ENCODE measurements around the gene IZUMO2. TPM values are rescaled to one million over a fixed set of nuclear protein-coding genes. Genes with fewer than 3 reads are reported as not detected.
"Not testable (repeated sequence)": the region's sequence is repeated elsewhere in the genome, so short reads cannot be mapped to it uniquely, and the experiment has no call there.

Gene IZUMO2
- total RNA-seq, 1 experiment from 2014 or later = 0.24 TPM

DNA sequence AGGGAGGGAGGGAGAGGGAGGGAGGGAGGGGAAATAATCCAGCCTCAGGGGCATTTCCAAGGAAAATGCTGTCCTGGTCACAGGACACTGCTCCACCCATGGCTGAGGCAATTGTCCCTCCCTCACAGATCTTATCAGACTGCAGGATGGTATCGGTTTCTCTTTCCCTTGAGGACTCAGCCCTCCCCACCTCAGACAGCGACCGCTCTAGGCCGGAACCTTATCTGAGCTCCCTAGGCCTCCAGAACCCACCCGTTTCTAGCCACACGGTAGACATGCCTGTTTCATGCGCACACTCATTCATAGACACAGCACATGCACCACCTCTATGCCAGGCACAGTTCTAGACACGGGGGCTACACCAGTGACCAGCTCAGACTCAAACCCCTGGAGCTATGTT, 10.0 kb upstream of the IZUMO2 start:
- Histone ChIP-seq H3K9me3 (replicated peaks) (no peaks in the 10 kb centered on the region; the same call in 1 of the 2 replicates), H3K27ac (peak overlapping the region; percentile 61), H3K4me1 (peaks cover 30% of the 10 kb centered on the region), H3K4me3 (no peak overlapping the region), H3K36me3 (no peaks in the 10 kb centered on the region), H3K27me3 (no peaks in the 10 kb centered on the region)
- DNase-seq = peak; percentile 86 to 93

DNA sequence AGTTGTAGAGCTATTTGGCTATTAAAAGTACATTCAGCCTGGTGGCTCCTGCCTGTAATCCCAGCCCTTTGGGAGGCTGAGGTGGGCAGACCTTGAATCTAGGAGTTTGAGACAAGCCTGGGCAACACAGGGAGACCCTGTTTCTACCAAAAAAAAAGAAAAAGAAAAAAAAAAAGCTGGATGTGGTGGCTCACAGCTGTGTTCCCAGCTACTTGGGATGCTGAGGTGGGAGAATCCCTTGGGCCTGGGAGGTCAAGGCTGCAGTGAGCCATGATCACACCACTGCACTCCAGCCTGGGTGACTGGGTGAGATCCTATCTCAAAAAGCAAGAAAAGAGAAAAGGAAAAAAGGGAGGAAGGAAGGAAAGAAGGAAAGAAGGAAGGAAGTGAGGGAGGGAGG, 9.6 kb upstream of the IZUMO2 start:
- no peak overlapping the region for H3K4me3 ChIP-seq
- H3K27ac ChIP-seq = peak overlapping the region; percentile 61
- H3K9me3 ChIP-seq (replicated peaks) = no peaks in the 10 kb centered on the region; the same call in 1 of the 2 replicates
- H3K27me3 ChIP-seq = no peaks in the 10 kb centered on the region
- peak; percentile 68 to 71 for DNase-seq
- H3K4me1 ChIP-seq = peaks cover 30% of the 10 kb centered on the region
- no peaks in the 10 kb centered on the region for H3K36me3 ChIP-seq

DNA sequence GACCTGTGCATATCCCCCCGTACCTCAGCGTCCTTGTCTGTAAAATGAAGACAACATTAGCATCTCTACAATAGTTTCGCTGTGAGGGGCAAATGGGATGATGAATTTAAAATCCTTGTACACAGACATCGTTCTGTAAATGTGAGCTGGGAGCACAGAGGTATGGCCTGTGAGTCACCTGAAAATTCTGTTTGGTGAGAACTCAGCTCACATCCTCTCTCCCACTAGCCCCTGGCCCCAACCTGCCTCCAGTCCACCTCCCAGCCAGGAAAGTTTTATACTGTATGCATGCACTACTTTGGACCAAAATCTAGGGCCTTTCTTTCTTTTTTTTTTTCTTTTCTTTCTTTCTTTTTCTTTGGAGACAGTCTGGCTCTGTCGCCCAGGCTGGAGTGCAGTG, 8.7 kb upstream of the IZUMO2 start:
- Histone ChIP-seq H3K27me3 (no peaks in the 10 kb centered on the region), H3K9me3 (replicated peaks) (no peaks in the 10 kb centered on the region; the same call in 1 of the 2 replicates), H3K27ac (peak overlapping the region; percentile 61; the same call in 1 of the 2 replicates), H3K4me1 (peaks cover 38% of the 10 kb centered on the region), H3K4me3 (no peak overlapping the region), H3K36me3 (no peaks in the 10 kb centered on the region)
- no peak for DNase-seq

DNA sequence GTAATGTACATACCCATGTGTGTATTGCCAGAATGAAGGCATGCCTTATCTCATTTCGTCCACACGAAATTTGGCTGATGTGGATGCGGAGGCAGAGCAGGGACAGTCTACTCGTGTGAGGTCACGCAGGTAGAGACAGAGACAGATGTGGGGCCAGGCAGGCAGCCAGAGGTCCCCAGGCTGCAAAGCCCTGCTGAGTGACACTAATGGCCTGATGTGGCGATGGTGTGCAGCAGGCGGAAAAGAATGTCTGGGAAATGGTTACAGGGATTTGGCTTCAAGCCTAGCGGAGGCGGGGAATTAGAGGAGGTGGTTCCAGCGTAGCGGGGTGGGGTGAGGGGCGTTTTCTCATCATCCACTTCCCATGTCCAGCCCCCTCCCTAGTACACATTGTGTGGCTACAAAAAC, 4.2 kb upstream of the IZUMO2 start:
- H3K4me3 ChIP-seq = no peak overlapping the region
- H3K27ac ChIP-seq = peak overlapping the region; percentile 73

DNA sequence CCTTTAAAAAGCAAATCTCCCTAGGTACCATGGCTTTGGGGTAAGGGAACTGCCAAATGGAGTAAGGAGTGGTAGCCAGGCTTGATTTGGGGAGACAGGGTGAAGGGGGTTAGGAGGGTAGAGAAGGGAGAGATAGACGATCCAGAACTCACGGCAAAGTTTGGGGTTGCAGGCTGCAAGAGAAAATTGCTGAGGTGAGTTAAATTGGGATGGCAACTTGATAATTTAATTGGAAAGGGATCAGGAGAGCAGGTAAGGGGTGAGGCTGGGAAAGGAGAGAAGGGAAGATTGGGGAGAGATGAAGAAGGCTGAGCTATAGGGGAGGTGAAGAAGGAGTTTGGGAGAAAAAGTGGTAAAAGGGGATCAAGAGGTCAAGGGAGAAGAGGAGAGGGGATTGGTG, 4.0 kb downstream of the IZUMO2 start:
- Histone ChIP-seq H3K27ac (no peak overlapping the region), H3K4me1 (no peaks in the 10 kb centered on the region), H3K36me3 (no peaks in the 10 kb centered on the region), H3K4me3 (no peak overlapping the region), H3K27me3 (no peaks in the 10 kb centered on the region), H3K9me3 (replicated peaks) (no peaks in the 10 kb centered on the region; the same call in 1 of the 2 replicates)
- no peak for DNase-seq

More for the DNA sequence above, 4.2 kb upstream of the IZUMO2 start:
- Histone ChIP-seq H3K27me3 (no peaks in the 10 kb centered on the region), H3K36me3 (no peaks in the 10 kb centered on the region), H3K9me3 (replicated peaks) (no peaks in the 10 kb centered on the region), H3K4me1 (peaks cover 32% of the 10 kb centered on the region)
- peak; percentile 96 to 99 for DNase-seq

DNA sequence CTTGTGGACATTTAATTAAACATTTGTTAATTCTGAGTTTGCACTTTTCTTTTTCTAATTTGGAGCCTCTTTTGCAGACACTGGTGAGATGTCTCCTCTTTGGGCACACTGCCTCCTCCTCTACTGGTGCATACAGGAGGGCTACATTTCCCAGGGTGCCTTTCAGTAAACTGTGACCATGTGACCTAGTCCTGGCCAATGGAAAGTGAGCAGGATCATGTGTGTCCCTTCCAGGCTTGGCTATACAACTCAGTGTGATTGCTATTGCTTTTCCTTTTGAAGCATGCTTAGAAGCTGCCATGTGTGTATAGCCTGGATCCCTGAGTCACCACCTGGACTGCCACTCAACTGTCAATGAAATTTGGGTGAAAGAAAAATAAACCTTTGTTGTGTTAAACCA, 4.5 kb downstream of the IZUMO2 start:
- H3K27me3 ChIP-seq = no peaks in the 10 kb centered on the region
- H3K36me3 ChIP-seq = no peaks in the 10 kb centered on the region
- H3K9me3 ChIP-seq (replicated peaks) = no peaks in the 10 kb centered on the region; the same call in 1 of the 2 replicates
- no peaks in the 10 kb centered on the region for H3K4me1 ChIP-seq
- H3K4me3 ChIP-seq = no peak overlapping the region
- no peak for DNase-seq
- no peak overlapping the region for H3K27ac ChIP-seq

DNA sequence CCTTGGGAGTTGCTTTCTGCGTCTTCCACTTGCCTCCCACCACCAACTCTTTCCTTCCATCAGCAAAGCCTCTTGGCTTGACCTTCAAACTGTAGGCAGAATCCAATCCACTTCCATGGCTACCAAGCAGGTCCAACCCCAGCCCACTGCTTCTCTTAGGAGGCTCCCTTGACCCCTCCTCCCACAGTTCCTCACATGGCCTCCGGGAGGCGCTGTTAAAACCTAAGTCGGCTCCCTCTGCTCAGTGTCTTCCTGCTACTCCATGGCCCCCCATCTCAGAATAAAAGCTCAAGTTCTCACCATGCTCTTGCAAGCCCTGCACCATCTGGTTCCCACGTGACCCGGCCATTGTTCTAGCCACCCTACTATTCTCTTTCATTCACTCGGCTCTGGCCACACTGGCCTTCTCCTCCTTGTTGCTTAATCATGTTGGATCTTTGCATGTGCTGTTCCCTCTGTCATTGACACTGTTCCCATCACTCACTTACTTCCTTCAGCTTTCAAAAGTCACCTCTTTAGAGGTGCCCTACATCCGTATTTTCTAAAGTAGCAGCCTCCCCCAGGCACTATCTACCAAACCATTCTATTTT, 7.5 kb downstream of the IZUMO2 start:
- no peak for DNase-seq

DNA sequence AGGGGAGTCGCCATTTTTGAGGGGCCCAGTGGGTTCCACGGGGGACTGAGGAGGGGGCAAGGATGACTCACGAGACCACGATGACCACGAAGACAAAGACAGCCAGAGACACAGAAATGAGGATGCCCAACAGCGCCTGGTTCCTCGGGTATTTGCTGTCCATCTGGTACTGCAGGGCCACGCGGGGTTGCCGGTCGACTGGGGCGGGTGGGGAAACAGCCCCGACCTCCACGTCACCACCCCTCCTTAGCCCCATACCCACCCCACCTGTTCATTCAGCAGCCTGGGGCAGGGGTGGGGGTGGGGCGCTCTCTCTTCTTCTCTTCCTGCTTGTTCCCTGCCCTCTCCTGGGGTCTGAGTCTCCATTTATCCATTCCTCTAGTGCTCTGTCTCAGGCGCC, 8.6 kb downstream of the IZUMO2 start:
- Histone ChIP-seq H3K36me3 (no peaks in the 10 kb centered on the region), H3K4me1 (no peaks in the 10 kb centered on the region), H3K4me3 (peak overlapping the region; percentile 33), H3K9me3 (replicated peaks) (no peaks in the 10 kb centered on the region; the same call in 1 of the 2 replicates), H3K27ac (no peak overlapping the region), H3K27me3 (no peaks in the 10 kb centered on the region)
- no peak for DNase-seq

More for the DNA sequence above, 7.5 kb downstream of the IZUMO2 start:
- H3K27me3 ChIP-seq = no peaks in the 10 kb centered on the region
- no peaks in the 10 kb centered on the region; the same call in 1 of the 2 replicates for H3K9me3 ChIP-seq (replicated peaks)
- no peaks in the 10 kb centered on the region for H3K4me1 ChIP-seq
- H3K27ac ChIP-seq = no peak overlapping the region
- H3K36me3 ChIP-seq = no peaks in the 10 kb centered on the region
- no peak overlapping the region for H3K4me3 ChIP-seq

DNA sequence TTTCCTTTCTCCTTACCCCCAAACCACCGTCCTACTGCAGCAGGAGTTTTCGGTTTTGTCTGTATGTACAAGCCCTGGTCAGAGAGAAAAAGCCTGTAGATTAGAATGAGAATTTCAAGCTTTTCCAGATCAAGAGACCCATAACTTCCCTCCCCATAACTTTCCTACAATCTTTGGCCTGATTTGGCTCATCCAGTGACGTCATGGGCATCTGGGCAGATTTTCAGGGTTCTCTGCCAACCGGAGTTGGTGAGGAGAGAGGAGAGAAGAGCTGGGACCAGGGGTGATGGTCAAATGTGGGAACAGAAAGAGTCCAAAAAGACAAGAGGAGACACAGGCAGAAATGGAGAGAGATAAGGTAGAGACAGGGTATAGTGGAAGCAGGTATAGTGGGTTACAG, 10.5 kb downstream of the IZUMO2 start:
- no peaks in the 10 kb centered on the region for H3K27me3 ChIP-seq
- DNase-seq = no peak

DNA sequence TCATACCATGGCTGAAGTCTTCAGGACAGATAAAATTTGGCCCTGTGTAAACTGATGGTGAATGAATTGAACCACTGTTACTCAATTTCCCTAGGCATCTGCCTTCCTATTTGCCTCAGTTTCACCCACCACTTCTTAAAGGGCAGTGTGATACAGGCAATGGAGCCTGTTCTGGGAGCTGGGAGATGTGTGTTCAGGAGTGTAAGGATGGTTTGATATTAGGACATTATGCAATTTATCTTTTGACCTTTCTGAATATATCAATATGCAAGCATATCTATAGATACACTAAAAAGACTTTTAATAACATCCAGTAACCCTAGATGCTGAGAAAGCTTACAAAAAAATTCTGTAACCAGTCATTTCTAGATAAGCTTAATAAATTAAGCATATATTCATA, 14.6 kb downstream of the IZUMO2 start:
- no peaks in the 10 kb centered on the region for H3K4me1 ChIP-seq
- no peak overlapping the region for H3K27ac ChIP-seq
- peak overlapping the region; percentile 75; the same call in 1 of the 2 replicates for H3K4me3 ChIP-seq
- peaks cover 5% of the 10 kb centered on the region for H3K9me3 ChIP-seq (replicated peaks)
- no peaks in the 10 kb centered on the region for H3K27me3 ChIP-seq
- no peaks in the 10 kb centered on the region for H3K36me3 ChIP-seq
- DNase-seq = no peak

More for the DNA sequence above, 10.5 kb downstream of the IZUMO2 start:
- no peak overlapping the region for H3K4me3 ChIP-seq
- H3K4me1 ChIP-seq = no peaks in the 10 kb centered on the region
- H3K9me3 ChIP-seq (replicated peaks) = peaks cover 5% of the 10 kb centered on the region
- H3K36me3 ChIP-seq = no peaks in the 10 kb centered on the region
- H3K27ac ChIP-seq = no peak overlapping the region

DNA sequence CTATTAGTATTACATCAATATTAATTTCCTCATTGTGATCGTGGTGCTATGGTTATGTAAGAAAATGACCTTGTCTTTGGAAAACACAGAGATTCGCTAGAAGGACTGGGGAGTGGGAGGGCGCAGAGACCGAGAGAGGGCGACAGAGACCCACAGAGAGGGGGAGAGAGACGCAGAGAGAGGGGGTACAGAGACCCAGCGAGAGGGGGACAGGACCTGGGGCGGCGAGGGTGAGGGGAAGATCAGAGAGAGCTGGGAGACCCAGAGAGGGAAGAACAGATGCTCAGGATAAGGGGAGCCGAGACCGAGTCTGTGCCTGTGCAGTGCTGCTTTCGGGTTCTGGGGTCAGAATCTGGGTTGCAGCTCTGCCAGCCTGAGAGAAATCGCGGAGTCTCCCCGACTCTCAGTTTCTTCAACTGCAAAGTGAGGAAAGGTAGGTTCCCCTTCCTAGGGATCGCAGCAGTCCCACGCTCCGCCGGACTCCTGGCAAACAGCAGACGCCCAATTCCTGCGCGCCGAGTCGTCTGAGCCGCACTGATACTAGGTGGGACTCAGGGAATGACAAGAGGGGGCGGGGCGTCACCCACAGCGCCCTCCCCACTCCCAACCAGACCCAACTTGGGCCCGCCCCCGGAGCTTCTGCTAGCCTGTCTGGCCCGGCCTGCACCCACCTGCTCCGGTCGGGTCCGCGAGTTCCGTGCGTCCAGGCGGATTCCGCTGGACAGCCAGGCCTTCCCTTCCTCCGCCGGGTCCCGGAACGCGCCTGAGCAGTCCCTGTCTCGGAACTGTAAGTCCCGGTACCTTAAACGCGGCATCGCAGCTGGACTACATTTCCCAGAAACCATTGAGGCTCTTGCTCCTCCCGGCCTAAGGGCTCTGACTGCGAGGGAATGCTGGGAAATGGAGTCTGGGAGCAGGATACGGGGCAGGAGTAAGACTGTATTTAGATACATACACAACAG, 15.3 kb downstream of the IZUMO2 start:
- Histone ChIP-seq H3K27ac (peak overlapping the region; percentile 19; the same call in 1 of the 2 replicates), H3K36me3 (no peaks in the 10 kb centered on the region), H3K4me3 (peak overlapping the region; percentile 75), H3K27me3 (no peaks in the 10 kb centered on the region), H3K4me1 (no peaks in the 10 kb centered on the region), H3K9me3 (replicated peaks) (peaks cover 5% of the 10 kb centered on the region)
- peak; percentile 89 to 95 for DNase-seq

DNA sequence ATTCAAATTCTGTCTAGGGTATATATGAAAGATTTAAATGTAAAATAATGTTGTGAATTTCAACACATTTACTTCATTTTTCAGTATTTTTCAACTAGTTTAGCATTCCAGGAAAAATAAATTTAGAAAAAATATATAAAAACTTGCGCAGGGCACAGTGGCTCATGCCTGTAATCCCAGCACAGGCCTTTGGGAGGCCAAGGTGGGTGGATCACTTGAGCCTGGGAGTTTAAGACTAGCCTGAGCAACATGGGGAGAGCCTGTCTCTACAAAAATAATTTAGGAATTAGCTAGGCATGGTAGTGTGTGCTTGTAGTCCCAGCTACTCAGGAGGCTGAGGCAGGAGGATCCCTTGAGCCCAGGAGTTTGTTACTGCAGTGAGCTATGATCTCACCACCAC, 21.2 kb downstream of the IZUMO2 start:
- not testable (repeated sequence) for H3K27me3 ChIP-seq; H3K27ac ChIP-seq; H3K4me3 ChIP-seq; H3K4me1 ChIP-seq; H3K36me3 ChIP-seq; H3K9me3 ChIP-seq (replicated peaks); DNase-seq

DNA sequence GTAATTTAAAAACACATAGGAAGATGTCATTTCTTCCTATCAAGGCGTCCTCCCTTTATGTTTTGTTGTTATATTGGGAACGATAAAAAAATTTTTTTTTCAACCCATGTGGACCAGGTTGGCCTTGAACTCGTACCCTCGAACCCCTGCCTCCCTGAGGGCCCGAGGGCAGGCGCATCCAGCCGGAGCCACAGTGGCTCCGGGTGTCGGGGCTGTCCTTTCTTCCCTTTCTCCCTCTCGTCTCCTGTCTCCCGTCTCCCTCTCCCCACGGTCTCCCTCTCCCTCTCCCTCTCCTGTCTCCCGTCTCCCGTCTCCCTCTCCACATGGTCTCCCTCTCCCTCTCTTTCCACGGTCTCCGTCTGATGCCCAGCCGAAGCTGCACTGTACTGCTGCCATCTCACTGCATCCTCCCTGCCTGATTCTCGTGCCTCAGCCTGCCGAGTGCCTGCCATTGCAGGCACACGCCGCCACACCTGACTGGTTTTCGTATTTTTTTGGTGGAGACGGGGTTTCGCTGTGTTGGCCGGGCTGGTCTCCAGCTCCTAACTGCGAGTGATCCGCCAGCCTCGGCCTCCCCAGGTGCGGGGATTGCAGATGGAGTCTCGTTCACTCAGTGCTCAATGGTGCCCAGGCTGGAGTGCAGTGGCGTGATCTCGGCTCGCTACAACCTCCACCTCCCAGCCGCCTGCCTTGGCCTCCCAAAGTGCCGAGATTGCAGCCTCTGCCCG, 22.8 kb downstream of the IZUMO2 start:
- not testable (repeated sequence) for H3K36me3 ChIP-seq; H3K27ac ChIP-seq; DNase-seq; H3K9me3 ChIP-seq (replicated peaks); H3K4me1 ChIP-seq; H3K4me3 ChIP-seq
- peaks cover 12% of the 10 kb centered on the region for H3K27me3 ChIP-seq

DNA sequence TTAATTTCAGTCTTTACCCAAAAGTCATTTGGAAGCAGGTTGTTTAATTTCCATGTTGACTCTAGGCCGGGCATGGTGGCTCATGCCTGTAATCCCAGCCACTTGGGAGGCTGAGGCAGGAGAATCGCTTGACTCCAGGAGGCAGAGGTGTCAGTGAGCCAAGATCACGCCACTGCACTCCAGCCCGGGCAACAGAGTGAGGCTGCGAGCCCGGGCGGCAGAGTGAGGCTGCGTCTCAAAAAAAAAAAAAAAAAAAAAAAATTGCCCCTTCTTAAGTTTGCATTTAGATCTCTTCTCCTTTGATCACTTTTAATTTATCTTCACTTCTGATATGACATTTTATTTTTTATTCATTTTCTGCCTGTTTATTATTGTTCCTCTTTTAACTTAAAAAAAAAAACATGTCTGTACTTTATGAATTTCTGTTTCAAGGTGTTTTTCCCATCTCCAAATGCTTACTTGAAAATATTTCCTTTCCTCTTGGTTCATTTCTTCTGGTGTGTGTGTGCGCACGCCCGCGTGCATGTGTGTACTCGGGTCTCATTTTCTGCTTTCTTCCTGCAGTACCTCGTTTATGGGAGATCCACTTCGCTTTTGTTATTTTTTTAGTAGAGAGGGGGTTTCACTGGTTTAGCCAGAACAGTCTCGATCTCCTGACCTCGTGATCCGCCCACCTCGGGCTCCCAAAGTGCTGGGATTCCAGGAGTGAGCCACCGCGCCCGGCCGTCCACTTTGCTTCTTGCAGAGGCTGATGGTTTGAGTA, 26.3 kb downstream of the IZUMO2 start:
- not testable (repeated sequence) for H3K9me3 ChIP-seq (replicated peaks); H3K4me1 ChIP-seq; H3K4me3 ChIP-seq; H3K36me3 ChIP-seq; H3K27ac ChIP-seq; DNase-seq
- peaks cover 12% of the 10 kb centered on the region for H3K27me3 ChIP-seq

All from SJCRH30 (cell line).